Gastroesophageal sphincter (tissue), 3 donors: Measurements from ENCODE around the gene KLK13.

Experiments
- CTCF ChIP-seq, 4 experiments: fragments of 200-600 bp in 2 of 4; fragments of 450-650 bp in 2 of 4; sonication (generic) in 1 of 4; IDR thresholded peaks; one replicate each; pipeline ENCODE4 v1.5.1; 2017 to 2019; ENCODE audit warnings: antibody characterized with exemption in 4 of 4, mild to moderate bottlenecking in 2 of 4, moderate library complexity in 2 of 4
- EP300 ChIP-seq: sonication (generic); formaldehyde crosslinking; IDR thresholded peaks from one replicate; pipeline ENCODE4 v1.6.1; 2017; ENCODE audit warnings: antibody characterized with exemption, mild to moderate bottlenecking
- POLR2A ChIP-seq, 2 donors: fragments of 450-650 bp; IDR thresholded peaks; one replicate each; pipeline ENCODE4 v1.6.1; 2017; ENCODE audit warnings: antibody characterized with exemption in 2 of 2, mild to moderate bottlenecking in 2 of 2, moderate library complexity in 1 of 2
- POLR2AphosphoS5 ChIP-seq: sonication (generic); formaldehyde crosslinking; IDR thresholded peaks from one replicate; pipeline ENCODE4 v1.6.1; 2017; ENCODE audit warnings: antibody characterized with exemption

GRCh38 chr19:51096473-51097165 lies 31.7 kb upstream of the KLK13 start:
- no peak for TF ChIP-seq CTCF (IDR thresholded peaks at IDR 0.05)
- TF ChIP-seq POLR2A (IDR thresholded peaks at IDR 0.05) = no peak
- no peak for TF ChIP-seq POLR2AphosphoS5
- no peak for TF ChIP-seq EP300
